Measurements from ENCODE around the gene PFDN6. TPM values are rescaled to one million over a fixed set of nuclear protein-coding genes. Genes with fewer than 3 reads are reported as not detected.

Gene PFDN6
- total RNA-seq, 1 experiment from 2014 or later = 85.8 TPM

GRCh38 chr6:33333666-33334065, 44.3 kb downstream of the PFDN6 start:
- H3K27me3 Mint-ChIP-seq (ENCODE audit: low read depth) = peaks cover 2% of the 10 kb centered on the region
- Histone ChIP-seq H3K4ac (ENCODE audit: low read depth, low read length) (no peak overlapping the region), H2BK5ac (ENCODE audit: insufficient read length, low read length) (no peak overlapping the region), H3K79me1 (ENCODE audit: insufficient read depth, low read depth, low read length, poor library complexity, severe bottlenecking) (no peaks in the 10 kb centered on the region), H3K18ac (ENCODE audit: insufficient read length, low read depth, low read length) (no peak overlapping the region), H3T11ph (ENCODE audit: low read length) (no peak overlapping the region), H3K27me3 (ENCODE audit: insufficient read depth, low read length) (no peaks in the 10 kb centered on the region), H3K9me3 (ENCODE audit: control insufficient read depth, low read depth, low read length) (no peaks in the 10 kb centered on the region), H3K23me2 (ENCODE audit: insufficient read length, low read depth, low read length, poor library complexity, severe bottlenecking) (no peaks in the 10 kb centered on the region), H3K27ac (ENCODE audit: insufficient read length, low read depth, low read length) (no peak overlapping the region), H3K56ac (ENCODE audit: insufficient read length, low read depth, low read length) (no peak overlapping the region), H3K9ac (ENCODE audit: extremely low read depth, insufficient read length, low read length) (no peak overlapping the region), H2BK120ac (ENCODE audit: low read depth, low read length, poor library complexity, severe bottlenecking) (no peak overlapping the region), H3K4me2 (ENCODE audit: insufficient read depth, insufficient read length, low read length) (no peak overlapping the region), H2BK12ac (ENCODE audit: insufficient read length, low read depth, low read length) (no peak overlapping the region), H3K14ac (ENCODE audit: insufficient read depth, low read length) (no peak overlapping the region), H3K79me2 (ENCODE audit: insufficient read depth, low read length) (no peaks in the 10 kb centered on the region), H3K23ac (ENCODE audit: insufficient read length, low read depth, low read length) (no peak overlapping the region), H2AK5ac (ENCODE audit: insufficient read length, low read length) (no peak overlapping the region), H4K20me1 (ENCODE audit: control insufficient read depth, insufficient read depth, insufficient read length) (no peaks in the 10 kb centered on the region), H4K8ac (replicated peaks; ENCODE audit: insufficient read length, low read depth, low read length) (no peak overlapping the region), H2AFZ (ENCODE audit: low read length) (no peak overlapping the region), H4K91ac (ENCODE audit: insufficient read length, low read depth, low read length) (no peak overlapping the region), H3K4me1 (ENCODE audit: insufficient read depth, low read length) (no peaks in the 10 kb centered on the region), H2BK15ac (ENCODE audit: low read depth, low read length) (no peak overlapping the region), H4K5ac (ENCODE audit: insufficient read length, low read depth, low read length) (no peak overlapping the region), H2BK20ac (ENCODE audit: low read depth, low read length, poor library complexity, severe bottlenecking) (no peak overlapping the region)
- DNase-seq = no peak
- H3K4me3 Mint-ChIP-seq = no peak overlapping the region; a peak in 1 of 5 replicates
- no peak overlapping the region for H3K27ac Mint-ChIP-seq
- no peaks in the 10 kb centered on the region for H3K4me1 Mint-ChIP-seq
- WGBS (ENCODE audit: extremely low coverage, insufficient read length, low lambda C conversion rate) = no CpG with 5 or more reads among the region's 4 CpGs
- H3K36me3 Mint-ChIP-seq (ENCODE audit: insufficient read depth in 1 of 3, low read depth in 3 of 3) = no peaks in the 10 kb centered on the region
- no peaks in the 10 kb centered on the region for H3K9me3 Mint-ChIP-seq
- no peak for TF ChIP-seq CTCF (conservative IDR thresholded peaks at IDR 0.05)

Measured in H9 (cell line).